Ovary (tissue), 9 donors: Measurements from ENCODE around the gene MAST4. TPM values are rescaled to one million over a fixed set of nuclear protein-coding genes. Genes with fewer than 3 reads are reported as not detected.

Experiments
- DNase-seq, 5 donors: peaks; one replicate each; pipeline ENCODE4 v3.0.0-alpha.2; 2019 to 2020
- H3K27ac ChIP-seq, 2 donors: fragments of 200-600 bp; one replicate each; pipeline versions ENCODE4 v1.5.1 to v1.8.0; 2019 to 2022
- H3K27me3 ChIP-seq: fragments of 200-600 bp; one replicate; pipeline ENCODE4 v1.8.0; 2022
- H3K36me3 ChIP-seq: fragments of 200-600 bp; sonication (generic); one replicate; pipeline ENCODE4 v1.5.1; 2019
- H3K4me1 ChIP-seq: one replicate; pipeline ENCODE4 v1.8.1; 2013; ENCODE audit warnings: mild to moderate bottlenecking, moderate library complexity; ENCODE audit not compliant: insufficient read depth
- H3K4me3 ChIP-seq: fragments of 200-600 bp; sonication (generic); one replicate; pipeline ENCODE4 v1.5.1; 2017
- H3K9me3 ChIP-seq, 2 donors: fragments of 200-600 bp in 1 of 2; sonication (generic) in 1 of 2; one replicate each; pipeline versions ENCODE4 v1.5.1 to v1.8.1; 2013 to 2019; ENCODE audit warnings: mild to moderate bottlenecking in 1 of 2, moderate library complexity in 1 of 2
- CTCF ChIP-seq, 3 donors: fragments of 450-650 bp in 2 of 3; fragments of 200-600 bp in 1 of 3; IDR thresholded peaks; one replicate each; pipeline versions ENCODE4 v1.5.1 to v1.8.0; 2016 to 2022; ENCODE audit warnings: antibody characterized with exemption in 3 of 3, mild to moderate bottlenecking in 1 of 3
- EP300 ChIP-seq: sonication (generic); formaldehyde crosslinking; IDR thresholded peaks from one replicate; pipeline ENCODE4 v1.6.1; 2017; ENCODE audit warnings: antibody characterized with exemption
- POLR2A ChIP-seq: fragments of 450-650 bp; IDR thresholded peaks from one replicate; pipeline ENCODE4 v1.6.1; 2017; ENCODE audit warnings: antibody characterized with exemption, mild to moderate bottlenecking, moderate library complexity
- WGBS, 3 donors: extraction: QIAGEN DNeasy Blood & Tissue Kit in 1 of 3; methylation state at CpG; one replicate each; pipeline versions ENCODE4 v1.1.5 to v1.1.7; 2013 to 2017; 5-methylcytosine and 5-hydroxymethylcytosine counted together
- intact Hi-C, 4 donors: fragments of 100-400 bp; cut with DNase I; formaldehyde crosslinking; loops; one replicate each; pipeline versions ENCODE4 v1.11.0 to v1.15.1; 2022 to 2023
- polyA plus RNA-seq, 2 donors: library from polyadenylated mRNA; stranded (reverse); fragments of 200-250 nt in 1 of 2; fragments of 350-450 nt in 1 of 2; fragmentation: Illumina TruSeq in 1 of 2; extraction: RNeasy Lipid Tissue Mini Kit (QIAGEN cat#74804) in 1 of 2; gene quantifications; one replicate each; pipeline ENCODE4 v1.2.3, GENCODE V29; 2013 to 2014
- total RNA-seq, 7 donors: library from RNA; depleted of rRNA in 2 of 7; stranded (reverse); fragments of >200 nt in 2 of 7; fragmentation: NEBNext Ultra II Directional in 3 of 7; extraction: Animal tissue kit (Norgen Biotek cat#: 25700) in 3 of 7; gene quantifications; one replicate each; pipeline versions ENCODE4 v1.1.0 to v1.2.4, GENCODE V29; 2016 to 2023
- donor health status: DM: no; HTN: no; CAD: no; lungs with moderate emphysema.
- donor health status: DM: no; HTN: no; CAD: no.
- donor health status: Bipolar disorder and iron deficiency.
- donor health status: DM: yes; HTN: yes; CAD: no.
- donor health status: DM: no; HTN: no; CAD: no.
- donor health status: DM: yes; HTN: yes; CAD: no.

MAST4 gene
- total and polyA plus RNA-seq, 9 donors = 11.6 to 86.3 (median 57.6) TPM

- Histone ChIP-seq H3K36me3 (no peaks in the 10 kb centered on the region), H3K4me3 (no peak overlapping the region), H3K27me3 (no peaks in the 10 kb centered on the region), H3K27ac (no peak overlapping the region), H3K9me3 (no peaks in the 10 kb centered on the region), H3K4me1 (no peaks in the 10 kb centered on the region)
- DNase-seq = no peak
- intact Hi-C loops = loop anchor here in 1 of 4 donors (10.0 kb wide), 1 partner anchor 386 kb away; no protein-coding TSS in a partner anchor
- TF ChIP-seq EP300 (no peak), CTCF (IDR thresholded peaks at IDR 0.05) (no peak), POLR2A (no peak)
- WGBS, 3 donors = 98 to 100% (median 98%) methylated on average over 2 of the region's 2 CpGs
These were observed 604.8 kb downstream of the MAST4 start for GRCh38 chr5:67200809-67201562.

GRCh38 chr5:67201897-67202549, 605.8 kb downstream of the MAST4 start:
- Histone ChIP-seq H3K4me1 (no peaks in the 10 kb centered on the region), H3K27me3 (no peaks in the 10 kb centered on the region), H3K36me3 (no peaks in the 10 kb centered on the region), H3K4me3 (no peak overlapping the region), H3K27ac (no peak overlapping the region), H3K9me3 (no peaks in the 10 kb centered on the region)
- 80 to 91% (median 81%) methylated on average over 6 of the region's 6 CpGs for WGBS, 3 donors
- no peak for DNase-seq
- intact Hi-C loops = loop anchor here in 1 of 4 donors (10.0 kb wide), 1 partner anchor 387 kb away; no protein-coding TSS in a partner anchor
- no peak for TF ChIP-seq EP300
- TF ChIP-seq CTCF (IDR thresholded peaks at IDR 0.05) = no peak
- TF ChIP-seq POLR2A = no peak

- H3K36me3 ChIP-seq = no peaks in the 10 kb centered on the region
- no peaks in the 10 kb centered on the region for H3K4me1 ChIP-seq
- no peaks in the 10 kb centered on the region for H3K9me3 ChIP-seq
- H3K27me3 ChIP-seq = no peaks in the 10 kb centered on the region
- no peak for TF ChIP-seq EP300
- TF ChIP-seq POLR2A = no peak
- TF ChIP-seq CTCF (IDR thresholded peaks at IDR 0.05) = no peak
- H3K4me3 ChIP-seq = no peak overlapping the region
- 87 to 92% (median 87%) methylated on average over 4 of the region's 4 CpGs for WGBS, 3 donors
- intact Hi-C loops = loop anchor here in 1 of 4 donors (10.0 kb wide), 1 partner anchor 388 kb away; no protein-coding TSS in a partner anchor
- H3K27ac ChIP-seq = no peak overlapping the region
- no peak for DNase-seq
These were observed 606.6 kb downstream of the MAST4 start for GRCh38 chr5:67202828-67203227.

- DNase-seq = no peak
- TF ChIP-seq CTCF (IDR thresholded peaks at IDR 0.05) = no peak
- TF ChIP-seq POLR2A = no peak
- no peak for TF ChIP-seq EP300
- 52 to 62% (median 52%) methylated on average over 2 of the region's 2 CpGs for WGBS, 3 donors
- Histone ChIP-seq H3K27me3 (no peaks in the 10 kb centered on the region), H3K4me1 (no peaks in the 10 kb centered on the region), H3K4me3 (no peak overlapping the region), H3K9me3 (no peaks in the 10 kb centered on the region), H3K27ac (no peak overlapping the region), H3K36me3 (no peaks in the 10 kb centered on the region)
- intact Hi-C loops = loop anchor here in 1 of 4 donors (10.0 kb wide), 1 partner anchor 389 kb away; no protein-coding TSS in a partner anchor
These were observed 607.5 kb downstream of the MAST4 start for GRCh38 chr5:67203701-67204074.
